DMS79 treated with DMSO at 0.1 percent for 48 hours (cell line): ENCODE results near the gene CDK5R1.
A peak's percentile ranks its signal among the peaks of the same experiment; 100 is the strongest.
"Not testable (repeated sequence)": the region's sequence is repeated elsewhere in the genome, so short reads cannot be mapped to it uniquely, and the experiment has no call there.

Experiments
- DNase-seq: peaks from one replicate; lab custom pipeline; 2025; lab: John Stamatoyannopoulos, UW

CDK5R1 gene

GRCh38 chr17:32516940-32517701 lies 30.3 kb downstream of the CDK5R1 start:
- peak; percentile 36 for DNase-seq

DNA sequence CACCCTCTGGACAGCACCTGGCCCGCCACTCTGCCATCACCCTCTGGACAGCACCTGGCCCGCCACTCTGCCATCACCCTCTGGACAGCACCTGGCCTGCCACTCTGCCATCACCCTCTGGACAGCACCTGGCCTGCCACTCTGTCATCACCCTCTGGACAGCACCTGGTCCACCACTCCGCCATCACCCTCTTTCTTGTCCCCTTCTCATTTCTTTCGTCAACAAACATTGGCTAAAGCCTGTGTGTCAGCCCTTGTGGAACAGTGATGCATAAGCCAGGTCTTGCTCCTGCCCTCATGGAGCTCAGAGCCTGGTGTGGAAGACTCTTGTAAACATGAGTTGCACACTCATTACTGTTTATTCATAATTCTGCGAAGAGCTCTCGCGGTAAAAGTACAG lies 31.2 kb downstream of the CDK5R1 start:
- DNase-seq: no peak

GRCh38 chr17:32518646-32519227 lies 31.9 kb downstream of the CDK5R1 start:
- peak; percentile 64 for DNase-seq

DNA sequence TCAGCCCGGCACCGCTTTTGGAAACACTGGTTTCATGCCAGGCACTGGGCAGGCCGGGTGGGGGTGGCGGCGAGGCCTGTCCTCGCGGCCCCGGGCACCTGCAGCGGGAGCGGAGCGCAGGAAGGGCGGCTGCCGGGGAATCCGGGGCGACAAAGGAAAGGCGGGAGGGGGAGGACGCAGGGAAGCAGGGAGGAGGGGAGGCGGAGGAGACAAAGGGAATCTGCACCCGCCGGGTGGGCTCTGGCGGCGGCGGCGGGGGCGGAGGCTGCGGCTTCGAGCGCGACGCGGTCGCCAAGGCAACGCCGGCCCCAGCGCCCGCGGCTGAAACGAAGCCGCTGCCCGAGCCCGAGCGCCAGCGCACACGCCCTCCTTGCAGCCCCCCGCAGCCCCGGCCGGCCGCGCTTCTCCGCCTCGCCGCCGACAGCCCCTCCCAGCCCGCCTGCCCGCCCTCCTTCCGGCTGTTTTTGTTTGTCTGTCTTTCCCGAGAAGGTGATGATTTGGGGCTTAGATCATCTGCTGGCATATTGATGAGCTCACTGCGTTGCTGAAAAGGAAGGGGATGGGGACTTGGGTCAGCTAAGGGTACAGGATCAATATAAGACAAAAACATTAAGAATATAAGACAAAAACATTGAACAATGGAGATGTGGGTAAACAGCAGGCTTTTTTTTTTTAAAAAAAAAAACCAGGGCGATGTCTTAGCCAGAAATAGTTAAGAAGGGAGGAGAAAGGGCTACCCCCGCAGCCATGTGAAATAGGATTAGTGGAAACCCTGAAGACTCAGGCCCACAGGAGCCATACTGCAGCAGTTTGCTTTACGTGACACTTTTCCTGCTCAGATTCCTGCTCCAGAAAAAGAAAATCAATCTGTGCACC lies 32.7 kb downstream of the CDK5R1 start:
- DNase-seq: peak; percentile 94

DNA sequence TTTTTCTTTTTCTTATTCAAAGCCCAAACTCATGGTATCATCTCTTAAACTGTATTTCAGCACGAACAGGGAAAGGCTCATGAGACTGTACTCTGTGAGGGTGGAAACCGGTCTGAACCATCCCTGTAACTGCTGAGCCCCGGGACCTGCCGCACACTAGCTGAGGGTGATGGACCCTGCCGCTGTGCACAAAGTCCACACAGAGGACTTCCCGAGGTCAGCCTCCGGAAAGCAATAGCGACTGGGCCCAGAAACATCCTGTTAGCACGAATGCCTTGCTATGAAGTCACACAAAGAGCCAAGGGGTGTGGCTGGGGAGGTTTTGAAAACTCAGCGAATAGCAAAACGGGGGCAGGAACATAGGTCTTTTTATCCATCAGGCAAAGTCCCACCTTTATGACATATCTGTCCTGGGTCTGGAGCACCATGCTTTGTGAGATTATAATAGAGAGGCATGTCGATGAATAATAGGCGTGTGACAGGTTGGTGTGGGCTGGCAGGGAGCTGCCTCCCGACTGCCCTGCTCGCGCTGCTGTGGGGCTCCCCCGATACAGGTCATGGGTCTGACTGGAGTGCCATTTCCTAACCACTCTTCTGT lies 33.4 kb downstream of the CDK5R1 start:
- DNase-seq: peak; percentile 63

GRCh38 chr17:32520737-32521404 lies 34.1 kb downstream of the CDK5R1 start:
- peak; percentile 17 for DNase-seq

DNA sequence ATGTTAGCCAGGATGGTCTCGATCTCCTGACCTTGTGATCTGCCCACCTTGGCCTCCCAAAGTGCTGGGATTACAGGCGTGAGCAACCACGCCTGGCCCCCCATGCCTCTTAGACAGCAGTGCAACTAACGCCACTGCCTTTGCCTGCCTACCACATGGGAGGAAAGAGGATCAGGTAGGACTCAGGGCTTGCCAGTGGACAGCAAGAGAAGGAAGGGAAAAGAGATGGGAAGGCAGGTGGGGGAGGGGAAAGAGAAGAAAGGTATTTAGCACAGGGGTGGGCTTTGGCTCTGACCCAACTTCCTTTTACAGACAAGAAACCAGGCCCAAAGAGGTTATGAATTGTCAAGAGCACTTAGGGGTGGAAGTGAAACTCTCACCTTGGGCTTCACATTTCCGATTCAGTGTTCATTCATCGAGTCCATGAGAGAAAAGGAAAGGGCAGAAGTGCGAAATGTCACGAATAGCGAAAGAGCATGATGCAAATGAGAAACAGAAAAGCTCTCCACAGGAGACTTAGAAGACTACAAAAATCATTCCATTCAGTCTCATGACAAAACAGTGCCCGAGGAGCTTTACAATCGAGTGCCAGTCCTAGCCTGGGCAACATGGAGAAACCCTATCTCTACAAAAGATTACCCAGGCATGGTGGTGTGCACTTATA lies 36.4 kb downstream of the CDK5R1 start:
- peak; percentile 43 for DNase-seq

DNA sequence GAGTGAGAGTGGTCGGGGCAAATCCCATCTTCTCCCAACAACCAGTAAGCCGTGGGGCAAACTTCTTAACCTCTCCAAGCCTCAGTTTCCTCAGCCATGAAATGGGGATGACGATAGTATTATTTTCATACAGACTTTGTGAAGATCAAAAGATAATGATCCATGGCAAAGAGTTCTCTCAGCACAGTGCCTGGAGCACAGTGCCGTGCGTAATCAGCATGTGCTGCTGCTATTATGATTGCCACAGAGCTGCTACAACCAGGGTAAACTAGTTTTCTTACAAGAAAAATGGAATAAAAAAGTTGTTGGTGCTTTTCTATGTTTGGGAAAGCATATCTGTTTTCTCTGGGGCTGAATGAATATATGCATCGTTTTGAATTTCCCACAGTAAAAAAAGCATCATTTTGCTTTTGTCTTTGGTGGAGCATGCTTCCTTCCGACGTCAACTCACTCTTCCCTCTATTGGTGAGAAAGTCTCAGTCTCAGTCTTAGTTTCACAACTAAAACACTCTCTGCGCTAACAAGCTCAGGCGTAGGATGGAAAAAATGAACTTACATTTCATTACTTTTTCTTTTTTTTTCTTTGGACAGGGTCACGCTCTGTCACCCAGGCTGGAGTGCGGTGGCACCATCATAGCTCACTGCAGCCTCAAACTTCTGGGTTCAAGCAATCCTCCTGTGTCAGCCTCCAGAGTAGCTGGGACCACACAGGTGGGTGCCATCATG lies 37.2 kb downstream of the CDK5R1 start:
- no peak for DNase-seq

DNA sequence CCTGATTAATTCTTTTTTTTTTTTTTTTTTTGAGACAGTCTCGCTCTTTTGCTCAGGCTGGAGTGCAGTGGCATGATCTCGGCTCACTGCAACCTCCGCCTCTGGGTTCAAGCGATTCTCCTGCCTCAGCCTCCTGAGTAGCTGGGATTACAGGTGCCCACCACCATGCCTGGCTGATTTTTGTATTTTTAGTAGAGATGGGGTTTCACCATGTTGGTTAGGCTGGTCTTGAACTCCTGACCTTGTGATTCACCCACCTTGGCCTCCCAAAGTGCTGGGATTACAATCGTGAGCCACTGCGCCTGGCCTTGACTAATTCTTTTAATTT lies 37.7 kb downstream of the CDK5R1 start:
- not testable (repeated sequence) for DNase-seq

DNA sequence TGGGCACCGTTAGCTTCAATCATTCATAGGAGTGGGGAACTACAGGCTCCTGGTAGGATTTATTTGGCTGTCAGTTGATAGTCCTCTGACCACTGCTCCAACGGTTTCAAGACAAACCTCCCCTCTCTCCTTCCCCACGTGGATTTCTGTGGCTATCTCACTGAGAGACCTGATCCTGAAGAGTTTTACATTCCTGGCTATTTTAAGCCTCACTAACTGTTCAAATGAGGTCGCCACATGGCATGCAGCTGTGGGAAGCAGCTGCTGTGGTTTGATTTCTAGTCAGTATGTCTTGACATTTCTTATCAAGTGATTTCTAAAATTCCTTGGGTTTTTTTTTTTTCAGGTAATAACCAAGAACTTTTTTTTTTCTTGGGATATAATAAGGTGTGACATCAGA lies 38.3 kb downstream of the CDK5R1 start:
- DNase-seq: no peak

- DNase-seq: no peak
Measured at GRCh38 chr17:32527146-32527545, 40.4 kb downstream of the CDK5R1 start.

DNA sequence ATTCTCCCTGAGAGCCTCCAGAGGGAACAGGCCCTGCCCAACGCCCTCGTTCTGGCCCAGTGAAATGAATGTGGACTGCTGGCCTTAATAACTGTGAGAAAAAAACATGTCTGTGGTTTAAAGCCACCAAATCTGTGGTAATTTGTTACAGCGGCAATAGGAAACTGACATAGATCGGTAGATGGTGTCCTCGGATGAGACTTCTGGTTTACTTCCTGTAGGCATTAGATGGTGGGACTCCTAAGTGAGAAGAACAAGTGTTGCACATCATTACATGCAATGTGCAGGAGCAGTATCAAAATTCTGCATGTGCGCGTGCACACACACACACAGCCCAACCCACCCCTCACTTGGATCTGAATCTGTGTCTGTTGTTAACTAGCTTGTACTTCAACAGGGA lies 42.0 kb downstream of the CDK5R1 start:
- no peak for DNase-seq

GRCh38 chr17:32529604-32530003 lies 42.8 kb downstream of the CDK5R1 start:
- peak; percentile 63 for DNase-seq

DNA sequence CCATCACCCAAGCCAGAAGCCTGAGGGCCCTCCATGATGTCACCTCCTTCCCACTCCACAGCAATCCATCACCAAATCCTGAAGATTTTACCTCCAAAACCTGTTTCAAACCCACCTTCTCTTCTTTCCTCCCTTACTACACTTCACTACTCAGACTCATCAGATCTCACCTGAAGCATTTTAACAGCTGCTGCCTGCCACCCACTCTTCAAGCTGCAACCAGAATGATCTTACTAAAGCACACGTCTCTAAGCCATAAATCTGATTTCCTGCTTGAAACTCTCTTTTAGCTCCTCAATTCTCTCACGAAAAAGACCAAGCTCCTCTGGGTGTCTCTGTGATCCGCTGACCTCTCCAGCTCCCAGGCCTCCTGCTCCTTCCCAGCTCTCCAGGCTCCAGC lies 46.5 kb downstream of the CDK5R1 start:
- peak; percentile 27 for DNase-seq

- DNase-seq: no peak
Measured at GRCh38 chr17:32536736-32537643, 50.2 kb downstream of the CDK5R1 start.
